SK-N-SH (cell line): Measurements from ENCODE around the gene LCMT1. TPM values are rescaled to one million over a fixed set of nuclear protein-coding genes. Genes with fewer than 3 reads are reported as not detected.

ENCODE experiments used
- CTCF ChIA-PET: fragments of 300-600, 350-600 bp; formaldehyde crosslinking; extraction: SDS; loops from one replicate; lab custom pipeline; 2021; lab: Yijun Ruan, JAX
- POLR2A ChIA-PET: fragments of 350-600 bp; sonication (Branson Sonifier 250); formaldehyde crosslinking; extraction: SDS; loops from one replicate; lab custom pipeline; 2020; ENCODE audit warnings: antibody characterized with exemption, inconsistent platforms; lab: Yijun Ruan, JAX
- DNase-seq: peaks from one replicate; pipeline ENCODE4 v3.0.0; 2012
- H2AFZ ChIP-seq: fragments of 200-600 bp; sonication (generic); 2 replicates; pipeline ENCODE4 v1.8.1; 2016; ENCODE audit warnings: antibody characterized with exemption, mild to moderate bottlenecking, low read depth
- H3F3A ChIP-seq: fragments of 200-600 bp; sonication (generic); replicated peaks from 2 replicates; pipeline ENCODE3; 2016; ENCODE audit warnings: antibody characterized with exemption, mild to moderate bottlenecking; ENCODE audit not compliant: insufficient read depth
- H3K27ac ChIP-seq, 2 experiments: fragments of 200-500 bp in 1 of 2; fragments of 200-600 bp in 1 of 2; sonication (Bioruptor generic) in 1 of 2; sonication (generic), shearing (Covaris generic) in 1 of 2; 2 replicates each; pipeline versions ENCODE4 v1.5.1 to v1.6.1; 2014 to 2016; ENCODE audit warnings: low read depth in 2 of 2, inconsistent platforms in 1 of 2, low read length in 1 of 2, mild to moderate bottlenecking in 1 of 2, mixed read lengths in 1 of 2
- H3K27me3 ChIP-seq: fragments of 200-600 bp; sonication (generic), shearing (Covaris generic); 2 replicates; pipeline ENCODE4 v1.6.1; 2016; ENCODE audit warnings: mixed run types; ENCODE audit not compliant: insufficient read depth
- H3K36me3 ChIP-seq, 2 experiments: fragments of 200-500 bp in 1 of 2; fragments of 200-600 bp in 1 of 2; sonication (Bioruptor generic) in 1 of 2; sonication (generic) in 1 of 2; replicated peaks in 1 of 2; 2 replicates each; pipeline versions ENCODE3 to v1.5.1; 2014 to 2016; ENCODE audit warnings: low read length in 1 of 2, mild to moderate bottlenecking in 1 of 2; ENCODE audit not compliant: insufficient read depth in 2 of 2, control insufficient read depth in 1 of 2
- H3K4me1 ChIP-seq, 2 experiments: fragments of 200-500 bp in 1 of 2; fragments of 200-600 bp in 1 of 2; sonication (Bioruptor generic) in 1 of 2; sonication (generic), shearing (Covaris generic) in 1 of 2; 2 replicates each; pipeline versions ENCODE4 v1.5.1 to v1.6.1; 2014 to 2016; ENCODE audit warnings: low read depth in 1 of 2, low read length in 1 of 2, mixed run types in 1 of 2; ENCODE audit not compliant: insufficient read depth in 2 of 2, control insufficient read depth in 1 of 2
- H3K4me2 ChIP-seq: fragments of 200-600 bp; sonication (generic), shearing (Covaris generic); 2 replicates; pipeline ENCODE4 v1.6.1; 2017; ENCODE audit warnings: mixed run types
- H3K4me3 ChIP-seq, 2 experiments: fragments of 200-500 bp in 1 of 2; fragments of 200-600 bp in 1 of 2; sonication (Bioruptor generic) in 1 of 2; sonication (generic), shearing (Covaris generic) in 1 of 2; 2 replicates each; pipeline versions ENCODE4 v1.5.1 to v1.8.1; 2014 to 2016; ENCODE audit warnings: low read depth in 2 of 2, inconsistent platforms in 1 of 2, low read length in 1 of 2, mild to moderate bottlenecking in 1 of 2, mixed read lengths in 1 of 2, moderate library complexity in 1 of 2
- H3K79me2 ChIP-seq: fragments of 200-600 bp; sonication (generic); 2 replicates; pipeline ENCODE4 v1.8.1; 2017; ENCODE audit warnings: mild to moderate bottlenecking; ENCODE audit not compliant: insufficient read depth
- H3K9ac ChIP-seq: fragments of 200-600 bp; sonication (generic); 2 replicates; pipeline ENCODE4 v1.6.1; 2017; ENCODE audit warnings: mixed run types
- H3K9me2 ChIP-seq: fragments of 200-600 bp; sonication (generic); 2 replicates; pipeline ENCODE4 v1.6.1; 2017; ENCODE audit warnings: mixed run types
- H3K9me3 ChIP-seq: fragments of 200-600 bp; sonication (generic); 2 replicates; pipeline ENCODE4 v1.6.1; 2017; ENCODE audit warnings: mixed run types, mild to moderate bottlenecking, moderate library complexity
- H4K20me1 ChIP-seq: fragments of 200-600 bp; sonication (generic); 2 replicates; pipeline ENCODE4 v1.6.1; 2017; ENCODE audit warnings: mild to moderate bottlenecking, mixed run types; ENCODE audit not compliant: insufficient read depth
- EP300 ChIP-seq, 2 experiments: IDR thresholded peaks; 2 replicates each; pipeline versions ENCODE4 v1.4.0 to v1.6.1; 2012; ENCODE audit warnings: borderline replicate concordance in 1 of 2, low read depth in 1 of 2, low read length in 1 of 2
- EZH2phosphoT487 ChIP-seq: fragments of 200-600 bp; sonication (generic); IDR thresholded peaks from 2 replicates; pipeline ENCODE4 v1.6.1; 2017; ENCODE audit warnings: low read depth, mixed run types, mild to moderate bottlenecking, antibody characterized with exemption, moderate library complexity, borderline replicate concordance
- FOSL2 ChIP-seq: IDR thresholded peaks from 2 replicates; pipeline ENCODE4 v1.4.0; 2012; ENCODE audit warnings: low read depth, mild to moderate bottlenecking, moderate library complexity, borderline replicate concordance
- FOXM1 ChIP-seq: IDR thresholded peaks from 2 replicates; pipeline ENCODE4 v1.4.0; 2012; ENCODE audit warnings: low read depth, mild to moderate bottlenecking
- GABPA ChIP-seq: IDR thresholded peaks from 2 replicates; pipeline ENCODE4 v1.4.0; 2012; ENCODE audit warnings: low read depth, mild to moderate bottlenecking
- MEF2A ChIP-seq: IDR thresholded peaks from 2 replicates; pipeline ENCODE4 v1.4.0; 2012; ENCODE audit warnings: low read depth, borderline replicate concordance
- MXI1 ChIP-seq: IDR thresholded peaks from 2 replicates; pipeline ENCODE4 v1.6.1; 2012; ENCODE audit warnings: mild to moderate bottlenecking, low read depth, low read length, improper control_type of control experiment
- NFIC ChIP-seq: IDR thresholded peaks from 2 replicates; pipeline ENCODE4 v1.4.0; 2012; ENCODE audit warnings: borderline replicate concordance
- NRF1 ChIP-seq: IDR thresholded peaks from 2 replicates; pipeline ENCODE4 v1.6.1; 2012; ENCODE audit warnings: low read depth, mild to moderate bottlenecking, low read length
- RAD21 ChIP-seq: IDR thresholded peaks from 2 replicates; pipeline ENCODE4 v1.6.1; 2012; ENCODE audit warnings: mild to moderate bottlenecking, low read length
- RCOR1 ChIP-seq: fragments of 150-350 bp; IDR thresholded peaks from 2 replicates; pipeline ENCODE4 v1.6.1; 2017; ENCODE audit warnings: antibody characterized with exemption, low read length
- RXRA ChIP-seq: IDR thresholded peaks from 2 replicates; pipeline ENCODE4 v1.4.0; 2012; ENCODE audit warnings: low read depth, mild to moderate bottlenecking, borderline replicate concordance
- SIN3A ChIP-seq: IDR thresholded peaks from 2 replicates; pipeline ENCODE4 v1.6.1; 2012; ENCODE audit warnings: low read depth, mild to moderate bottlenecking, low read length, moderate library complexity, borderline replicate concordance
- TAF1 ChIP-seq: IDR thresholded peaks from 2 replicates; pipeline ENCODE4 v1.6.1; 2012; ENCODE audit warnings: low read depth, mild to moderate bottlenecking, low read length, moderate library complexity, borderline replicate concordance
- TEAD4 ChIP-seq: IDR thresholded peaks from 2 replicates; pipeline ENCODE4 v1.4.0; 2012; ENCODE audit warnings: mild to moderate bottlenecking, borderline replicate concordance; ENCODE audit not compliant: insufficient read depth
- YY1 ChIP-seq: IDR thresholded peaks from 2 replicates; pipeline ENCODE4 v1.4.0; 2012; ENCODE audit warnings: low read depth, mild to moderate bottlenecking
- WGBS: methylation state at CpG from one replicate; pipeline ENCODE4 v1.1.6; 2017; ENCODE audit warnings: low lambda C conversion rate; 5-methylcytosine and 5-hydroxymethylcytosine counted together
- polyA plus RNA-seq, 3 experiments: library from polyadenylated mRNA; depleted of rRNA; stranded (reverse); fragments of >200 nt; gene quantifications; 2 replicates each; pipeline ENCODE4 v1.2.3, GENCODE V29; 2012
- TF ChIP-seq, protein P1 (sequence below): fragments of 150-350 bp; IDR thresholded peaks from 2 replicates; pipeline ENCODE4 v1.6.1; 2016; ENCODE audit warnings: mild to moderate bottlenecking, low read depth, low read length
- TF ChIP-seq, protein P2 (sequence below): IDR thresholded peaks from 2 replicates; pipeline ENCODE4 v1.4.0; 2012; ENCODE audit warnings: low read depth
- TF ChIP-seq, protein P3 (sequence below): IDR thresholded peaks from 2 replicates; pipeline ENCODE4; 2012
- TF ChIP-seq, protein P4 (sequence below): IDR thresholded peaks from 2 replicates; pipeline ENCODE4 v1.4.0; 2012; ENCODE audit warnings: low read depth, borderline replicate concordance

LCMT1 gene
- polyA plus RNA-seq, 1 of the 3 experiments (the other 2 are of a cell fraction): 29.8 TPM

DNA sequence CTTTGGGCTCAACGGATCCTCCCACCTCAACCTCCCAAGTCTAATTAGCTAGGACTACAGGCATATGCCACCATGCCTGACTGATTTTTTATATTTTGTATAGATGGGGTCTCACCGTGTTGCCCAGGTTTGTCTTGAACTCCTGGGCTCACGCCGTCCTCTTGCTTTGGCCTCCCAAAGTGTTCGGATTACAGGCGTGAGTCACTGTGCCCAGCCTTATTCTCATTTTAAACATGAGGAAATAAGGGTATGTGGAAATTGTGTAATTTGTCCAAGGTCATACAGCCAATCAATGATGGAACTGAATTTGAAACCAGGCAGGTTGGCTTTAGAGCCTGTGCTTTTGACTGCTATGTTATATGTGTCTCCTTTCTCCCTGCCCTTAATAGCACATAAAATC, 77.8 kb downstream of the LCMT1 start:
- H3K27ac ChIP-seq: no peak overlapping the region
- WGBS: 98% methylated on average over 6 of the region's 6 CpGs
- no peaks in the 10 kb centered on the region for H3K27me3 ChIP-seq
- H3F3A ChIP-seq: no peaks in the 10 kb centered on the region
- H3K9me3 ChIP-seq: no peaks in the 10 kb centered on the region
- ChIA-PET CTCF (no interaction called here), POLR2A (no interaction called here)
- TF ChIP-seq NRF1 (no peak), FOXM1 (no peak)
- no peak overlapping the region for H2AFZ ChIP-seq
- H3K4me3 ChIP-seq: no peak overlapping the region
- no peaks in the 10 kb centered on the region for H3K4me1 ChIP-seq
- no peak overlapping the region for H3K9ac ChIP-seq
- no peaks in the 10 kb centered on the region for H4K20me1 ChIP-seq
- H3K36me3 ChIP-seq: no peaks in the 10 kb centered on the region
- H3K9me2 ChIP-seq: no peaks in the 10 kb centered on the region
- H3K79me2 ChIP-seq: no peaks in the 10 kb centered on the region
- H3K4me2 ChIP-seq: no peak overlapping the region
- no peak for DNase-seq

DNA sequence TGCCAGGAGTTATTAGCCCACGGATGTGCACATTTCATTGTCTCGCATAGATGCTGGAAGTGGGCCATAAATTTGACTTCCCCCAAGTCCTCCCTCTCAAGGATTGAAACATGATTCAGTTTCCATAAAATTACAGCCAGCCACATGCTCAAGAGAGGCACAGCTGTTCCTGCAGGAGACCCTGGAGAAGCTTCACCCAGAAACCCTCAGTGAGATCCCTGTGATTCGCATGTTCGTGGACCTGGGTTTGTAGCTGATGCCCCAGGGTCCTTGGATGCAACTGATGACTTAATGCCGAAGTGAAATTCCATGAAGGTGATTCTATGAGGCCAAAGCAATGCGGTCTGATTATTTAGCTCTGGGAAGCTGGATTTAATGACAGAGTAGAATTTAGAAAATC, 80.6 kb downstream of the LCMT1 start:
- H3K27ac ChIP-seq: no peak overlapping the region
- H3K9ac ChIP-seq: no peak overlapping the region
- H3K9me2 ChIP-seq: no peaks in the 10 kb centered on the region
- no peaks in the 10 kb centered on the region for H3K79me2 ChIP-seq
- no peaks in the 10 kb centered on the region for H3K27me3 ChIP-seq
- TF ChIP-seq RAD21: no peak
- TF ChIP-seq, protein P1, sequence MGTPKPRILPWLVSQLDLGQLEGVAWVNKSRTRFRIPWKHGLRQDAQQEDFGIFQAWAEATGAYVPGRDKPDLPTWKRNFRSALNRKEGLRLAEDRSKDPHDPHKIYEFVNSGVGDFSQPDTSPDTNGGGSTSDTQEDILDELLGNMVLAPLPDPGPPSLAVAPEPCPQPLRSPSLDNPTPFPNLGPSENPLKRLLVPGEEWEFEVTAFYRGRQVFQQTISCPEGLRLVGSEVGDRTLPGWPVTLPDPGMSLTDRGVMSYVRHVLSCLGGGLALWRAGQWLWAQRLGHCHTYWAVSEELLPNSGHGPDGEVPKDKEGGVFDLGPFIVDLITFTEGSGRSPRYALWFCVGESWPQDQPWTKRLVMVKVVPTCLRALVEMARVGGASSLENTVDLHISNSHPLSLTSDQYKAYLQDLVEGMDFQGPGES: no peak
- no peak for TF ChIP-seq NRF1
- TF ChIP-seq NFIC: no peak
- no peak for TF ChIP-seq SIN3A
- no peak for TF ChIP-seq YY1
- TF ChIP-seq MEF2A: no peak
- TF ChIP-seq MXI1: no peak
- TF ChIP-seq EP300 (IDR thresholded peaks at IDR 0.05; ENCODE audit: borderline replicate concordance in 1 of 2, low read depth in 1 of 2, low read length in 1 of 2): no peak
- TF ChIP-seq TAF1: no peak
- no peak for TF ChIP-seq FOXM1
- TF ChIP-seq GABPA: no peak
- TF ChIP-seq RCOR1: no peak
- no peak for TF ChIP-seq RXRA
- TF ChIP-seq, protein P2, sequence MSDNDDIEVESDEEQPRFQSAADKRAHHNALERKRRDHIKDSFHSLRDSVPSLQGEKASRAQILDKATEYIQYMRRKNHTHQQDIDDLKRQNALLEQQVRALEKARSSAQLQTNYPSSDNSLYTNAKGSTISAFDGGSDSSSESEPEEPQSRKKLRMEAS: no peak
- TF ChIP-seq, protein P3, sequence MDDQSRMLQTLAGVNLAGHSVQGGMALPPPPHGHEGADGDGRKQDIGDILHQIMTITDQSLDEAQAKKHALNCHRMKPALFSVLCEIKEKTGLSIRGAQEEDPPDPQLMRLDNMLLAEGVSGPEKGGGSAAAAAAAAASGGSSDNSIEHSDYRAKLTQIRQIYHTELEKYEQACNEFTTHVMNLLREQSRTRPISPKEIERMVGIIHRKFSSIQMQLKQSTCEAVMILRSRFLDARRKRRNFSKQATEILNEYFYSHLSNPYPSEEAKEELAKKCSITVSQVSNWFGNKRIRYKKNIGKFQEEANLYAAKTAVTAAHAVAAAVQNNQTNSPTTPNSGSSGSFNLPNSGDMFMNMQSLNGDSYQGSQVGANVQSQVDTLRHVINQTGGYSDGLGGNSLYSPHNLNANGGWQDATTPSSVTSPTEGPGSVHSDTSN: no peak
- TF ChIP-seq TEAD4: no peak
- no peak for TF ChIP-seq FOSL2
- TF ChIP-seq EZH2phosphoT487: no peak
- TF ChIP-seq, protein P4, sequence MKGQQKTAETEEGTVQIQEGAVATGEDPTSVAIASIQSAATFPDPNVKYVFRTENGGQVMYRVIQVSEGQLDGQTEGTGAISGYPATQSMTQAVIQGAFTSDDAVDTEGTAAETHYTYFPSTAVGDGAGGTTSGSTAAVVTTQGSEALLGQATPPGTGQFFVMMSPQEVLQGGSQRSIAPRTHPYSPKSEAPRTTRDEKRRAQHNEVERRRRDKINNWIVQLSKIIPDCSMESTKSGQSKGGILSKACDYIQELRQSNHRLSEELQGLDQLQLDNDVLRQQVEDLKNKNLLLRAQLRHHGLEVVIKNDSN: no peak
- no peak overlapping the region for H2AFZ ChIP-seq
- no peaks in the 10 kb centered on the region for H3K9me3 ChIP-seq
- no peaks in the 10 kb centered on the region for H3K36me3 ChIP-seq
- H3F3A ChIP-seq: no peaks in the 10 kb centered on the region
- no peaks in the 10 kb centered on the region for H4K20me1 ChIP-seq
- WGBS: 81% methylated on average over 6 of the region's 6 CpGs
- no peaks in the 10 kb centered on the region for H3K4me1 ChIP-seq
- no peak overlapping the region for H3K4me2 ChIP-seq
- no peak overlapping the region for H3K4me3 ChIP-seq
- ChIA-PET POLR2A (interaction anchor here (0.6 kb wide), 1 partner anchor 432 kb away, joined by 3 read pairs; no protein-coding TSS in a partner anchor), CTCF (no interaction called here)
- no peak for DNase-seq
